Measurements from ENCODE around the gene USHBP1. TPM values are rescaled to one million over a fixed set of nuclear protein-coding genes. Genes with fewer than 3 reads are reported as not detected.
A peak's percentile ranks its signal among the peaks of the same experiment; 100 is the strongest.

Gene USHBP1
- total and polyA plus RNA-seq, 2 of the 13 experiments (the other 11 are each of a cell fraction or from before 2014, with no cell fraction given) = 0.15 to 1.5 TPM

DNA sequence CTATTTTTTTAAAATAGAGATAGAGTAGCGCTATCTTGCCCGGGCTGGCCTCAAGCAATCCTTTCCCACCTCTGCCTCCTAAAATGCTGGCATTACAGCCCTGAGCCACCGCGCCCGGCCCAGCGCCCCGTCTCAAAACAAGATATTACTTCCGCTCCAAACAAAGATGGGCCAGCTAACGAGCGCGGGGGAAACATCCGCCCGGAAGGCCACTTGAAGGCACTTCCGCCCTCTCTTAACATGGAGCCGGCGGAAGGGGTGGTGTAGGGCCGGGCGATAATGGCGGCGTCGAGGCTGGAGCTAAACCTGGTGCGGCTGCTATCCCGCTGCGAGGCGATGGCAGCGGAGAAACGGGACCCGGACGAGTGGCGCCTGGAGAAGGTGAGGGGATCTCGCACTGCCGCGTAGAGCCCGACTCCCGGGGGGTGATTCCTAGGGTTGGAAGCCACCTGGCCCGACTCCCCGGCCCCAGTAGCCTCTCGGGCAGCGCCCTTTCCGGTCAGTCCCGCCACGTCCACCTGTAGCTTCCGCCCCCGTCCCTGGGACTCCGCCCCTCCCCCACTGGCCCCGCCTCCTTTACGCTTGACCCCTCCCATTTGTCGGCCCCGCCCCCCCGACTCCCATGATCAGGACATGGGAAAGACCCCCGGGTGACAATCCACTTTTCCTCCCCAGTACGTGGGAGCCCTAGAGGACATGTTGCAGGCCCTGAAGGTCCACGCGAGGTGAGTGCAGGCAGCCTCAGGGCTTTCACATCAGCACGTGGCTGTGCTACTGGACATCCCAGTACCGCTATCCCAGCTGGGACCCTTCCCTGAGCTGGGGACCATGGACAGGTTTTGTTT, 49.2 kb downstream of the USHBP1 start, which contains the start of gene USE1 (continued):
- TF ChIP-seq, protein P1, sequence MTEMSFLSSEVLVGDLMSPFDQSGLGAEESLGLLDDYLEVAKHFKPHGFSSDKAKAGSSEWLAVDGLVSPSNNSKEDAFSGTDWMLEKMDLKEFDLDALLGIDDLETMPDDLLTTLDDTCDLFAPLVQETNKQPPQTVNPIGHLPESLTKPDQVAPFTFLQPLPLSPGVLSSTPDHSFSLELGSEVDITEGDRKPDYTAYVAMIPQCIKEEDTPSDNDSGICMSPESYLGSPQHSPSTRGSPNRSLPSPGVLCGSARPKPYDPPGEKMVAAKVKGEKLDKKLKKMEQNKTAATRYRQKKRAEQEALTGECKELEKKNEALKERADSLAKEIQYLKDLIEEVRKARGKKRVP (CRISPR knock-in tag; IDR thresholded peaks at IDR 0.05) = peak in 1 of 2 experiments; percentile 58; a peak in 2 of 4 replicates
- TF ChIP-seq ARID2 (CRISPR knock-in tag; IDR thresholded peaks at IDR 0.05; ENCODE audit: borderline replicate concordance) (no peak), HNRNPLL (IDR thresholded peaks at IDR 0.05; ENCODE audit: low read depth, low read length, poor library complexity, severe bottlenecking) (peak; percentile 51), NFYB (CRISPR knock-in tag; IDR thresholded peaks at IDR 0.05) (peak; percentile 58), ZKSCAN1 (IDR thresholded peaks at IDR 0.05; ENCODE audit: low read length) (no peak), ZSCAN30 (CRISPR knock-in tag; IDR thresholded peaks at IDR 0.05) (no peak), KDM5A (IDR thresholded peaks at IDR 0.05; ENCODE audit: borderline replicate concordance, low read length) (peak; percentile 76; the same call in 1 of the 2 replicates), ZNF841 (CRISPR knock-in tag; IDR thresholded peaks at IDR 0.05; ENCODE audit: borderline replicate concordance) (no peak), ZNF547 (CRISPR knock-in tag; IDR thresholded peaks at IDR 0.05) (no peak), SYNCRIP (IDR thresholded peaks at IDR 0.05; ENCODE audit: insufficient read depth, low read depth, low read length) (no peak), ZBTB42 (CRISPR knock-in tag; IDR thresholded peaks at IDR 0.05) (no peak), ZNF776 (CRISPR knock-in tag; IDR thresholded peaks at IDR 0.05) (peak; percentile 86), BHLHE40 (IDR thresholded peaks at IDR 0.05; ENCODE audit: low read length) (no peak), REXO4 (CRISPR knock-in tag; IDR thresholded peaks at IDR 0.05; ENCODE audit: borderline replicate concordance) (no peak), ZC3H13 (CRISPR knock-in tag; IDR thresholded peaks at IDR 0.05) (no peak), KLF15 (CRISPR knock-in tag; IDR thresholded peaks at IDR 0.05; ENCODE audit: borderline replicate concordance) (peak; percentile 58; the same call in 1 of the 2 replicates), IKZF4 (CRISPR knock-in tag; IDR thresholded peaks at IDR 0.05; ENCODE audit: borderline replicate concordance, low read depth, not compliant biosample characterization) (peak; percentile 43), SRSF4 (IDR thresholded peaks at IDR 0.05; ENCODE audit: low read depth, low read length, poor library complexity, severe bottlenecking) (no peak), TAF15 (IDR thresholded peaks at IDR 0.05; ENCODE audit: low read depth, low read length, poor library complexity, severe bottlenecking) (peak; percentile 92), PCBP2 (optimal IDR thresholded peaks at IDR 0.05; ENCODE audit: low read depth, low read length, poor library complexity, severe bottlenecking) (no peak)
- TF ChIP-seq, protein P2, sequence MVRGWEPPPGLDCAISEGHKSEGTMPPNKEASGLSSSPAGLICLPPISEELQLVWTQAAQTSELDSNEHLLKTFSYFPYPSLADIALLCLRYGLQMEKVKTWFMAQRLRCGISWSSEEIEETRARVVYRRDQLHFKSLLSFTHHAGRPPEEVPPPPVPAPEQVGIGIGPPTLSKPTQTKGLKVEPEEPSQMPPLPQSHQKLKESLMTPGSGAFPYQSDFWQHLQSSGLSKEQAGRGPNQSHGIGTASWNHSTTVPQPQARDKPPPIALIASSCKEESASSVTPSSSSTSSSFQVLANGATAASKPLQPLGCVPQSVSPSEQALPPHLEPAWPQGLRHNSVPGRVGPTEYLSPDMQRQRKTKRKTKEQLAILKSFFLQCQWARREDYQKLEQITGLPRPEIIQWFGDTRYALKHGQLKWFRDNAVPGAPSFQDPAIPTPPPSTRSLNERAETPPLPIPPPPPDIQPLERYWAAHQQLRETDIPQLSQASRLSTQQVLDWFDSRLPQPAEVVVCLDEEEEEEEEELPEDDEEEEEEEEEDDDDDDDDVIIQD (CRISPR knock-in tag; IDR thresholded peaks at IDR 0.05; ENCODE audit: low read depth) = no peak
- TF ChIP-seq, protein P3, sequence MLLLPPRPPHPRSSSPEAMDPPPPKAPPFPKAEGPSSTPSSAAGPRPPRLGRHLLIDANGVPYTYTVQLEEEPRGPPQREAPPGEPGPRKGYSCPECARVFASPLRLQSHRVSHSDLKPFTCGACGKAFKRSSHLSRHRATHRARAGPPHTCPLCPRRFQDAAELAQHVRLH (CRISPR knock-in tag; IDR thresholded peaks at IDR 0.05; ENCODE audit: borderline replicate concordance, low read depth) = peak; percentile 83; the same call in 1 of the 2 replicates
- TF ChIP-seq, protein P4, sequence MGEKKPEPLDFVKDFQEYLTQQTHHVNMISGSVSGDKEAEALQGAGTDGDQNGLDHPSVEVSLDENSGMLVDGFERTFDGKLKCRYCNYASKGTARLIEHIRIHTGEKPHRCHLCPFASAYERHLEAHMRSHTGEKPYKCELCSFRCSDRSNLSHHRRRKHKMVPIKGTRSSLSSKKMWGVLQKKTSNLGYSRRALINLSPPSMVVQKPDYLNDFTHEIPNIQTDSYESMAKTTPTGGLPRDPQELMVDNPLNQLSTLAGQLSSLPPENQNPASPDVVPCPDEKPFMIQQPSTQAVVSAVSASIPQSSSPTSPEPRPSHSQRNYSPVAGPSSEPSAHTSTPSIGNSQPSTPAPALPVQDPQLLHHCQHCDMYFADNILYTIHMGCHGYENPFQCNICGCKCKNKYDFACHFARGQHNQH (CRISPR knock-in tag; IDR thresholded peaks at IDR 0.05) = peak; percentile 49; the same call in 1 of the 2 replicates
- TF ChIP-seq, protein P5, sequence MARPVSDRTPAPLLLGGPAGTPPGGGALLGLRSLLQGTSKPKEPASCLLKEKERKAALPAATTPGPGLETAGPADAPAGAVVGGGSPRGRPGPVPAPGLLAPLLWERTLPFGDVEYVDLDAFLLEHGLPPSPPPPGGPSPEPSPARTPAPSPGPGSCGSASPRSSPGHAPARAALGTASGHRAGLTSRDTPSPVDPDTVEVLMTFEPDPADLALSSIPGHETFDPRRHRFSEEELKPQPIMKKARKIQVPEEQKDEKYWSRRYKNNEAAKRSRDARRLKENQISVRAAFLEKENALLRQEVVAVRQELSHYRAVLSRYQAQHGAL (CRISPR knock-in tag; IDR thresholded peaks at IDR 0.05; ENCODE audit: not compliant biosample characterization) = no peak

Data from HepG2 (cell line).